ENCODE measurements around the gene ANKRD18B. TPM values are rescaled to one million over a fixed set of nuclear protein-coding genes. Genes with fewer than 3 reads are reported as not detected.

ANKRD18B gene
- total and polyA plus RNA-seq, 9 of the 15 experiments (the other 6 are each of a cell fraction or from before 2014, with no cell fraction given) = 0.43 to 12.6 (median 1.8) TPM

- TF ChIP-seq ZBTB40 (IDR thresholded peaks at IDR 0.05) = no peak
- no peak for TF ChIP-seq ZBTB40 (CRISPR knock-in tag; IDR thresholded peaks at IDR 0.05)
- peak; percentile 66 to 79; a peak in 3 of 4 replicates for TF ChIP-seq ARNT (IDR thresholded peaks at IDR 0.05)
- TF ChIP-seq PYGO2 (tag; IDR thresholded peaks at IDR 0.05) = no peak
- TF ChIP-seq PHF21A (IDR thresholded peaks at IDR 0.05; ENCODE audit: borderline replicate concordance, low read depth) = no peak
- no peak for TF ChIP-seq SRF (CRISPR knock-in tag; IDR thresholded peaks at IDR 0.05)
- no peak for TF ChIP-seq CC2D1A (IDR thresholded peaks at IDR 0.05)
- TF ChIP-seq ZNF354B (CRISPR knock-in tag; IDR thresholded peaks at IDR 0.05) = no peak
- TF ChIP-seq ZNF184 (CRISPR knock-in tag; IDR thresholded peaks at IDR 0.05) = no peak
- peak; percentile 99 for TF ChIP-seq MAFF (IDR thresholded peaks at IDR 0.05; ENCODE audit: low read length)
- no peak for TF ChIP-seq BRD4 (IDR thresholded peaks at IDR 0.05)
- TF ChIP-seq TSHZ1 (CRISPR knock-in tag; IDR thresholded peaks at IDR 0.05) = no peak
- TF ChIP-seq HBP1 (CRISPR knock-in tag; IDR thresholded peaks at IDR 0.05) = no peak
- no peak for TF ChIP-seq NRF1 (conservative IDR thresholded peaks at IDR 0.05 in 1 of 2, IDR thresholded peaks at IDR 0.05 in 1 of 2)
- TF ChIP-seq SRSF1 (IDR thresholded peaks at IDR 0.05; ENCODE audit: low read depth, low read length) = no peak
Observed at GRCh38 chr9:33619666-33620404, 95.8 kb downstream of the ANKRD18B start (continued).
